ENCODE measurements around the gene CASKIN1. TPM values are rescaled to one million over a fixed set of nuclear protein-coding genes. Genes with fewer than 3 reads are reported as not detected.

CASKIN1 gene
- total RNA-seq, 1 experiment from 2014 or later: 7.9 TPM

GRCh38 chr16:2207872-2208271 lies 11.5 kb upstream of the CASKIN1 start:
- H3K79me2 ChIP-seq (ENCODE audit: insufficient read depth, low read length): no peaks in the 10 kb centered on the region; the same call in 1 of the 2 replicates
- no peaks in the 10 kb centered on the region; the same call in 1 of the 2 replicates for H3K4me1 ChIP-seq (ENCODE audit: insufficient read depth, low read length)
- no peak overlapping the region for H3K23ac ChIP-seq (ENCODE audit: insufficient read length, low read depth, low read length)
- H3K14ac ChIP-seq (ENCODE audit: insufficient read depth, low read length): no peak overlapping the region
- no peak overlapping the region for H2BK12ac ChIP-seq (ENCODE audit: insufficient read length, low read depth, low read length)
- Mint-ChIP-seq H3K27me3 (ENCODE audit: low read depth) (peaks cover 10% of the 10 kb centered on the region), H3K36me3 (ENCODE audit: insufficient read depth in 1 of 3, low read depth in 3 of 3) (peaks cover 11 to 41% (median 39%) of the 10 kb centered on the region in 3 experiments; a peak in 6 of 7 replicates), H3K27ac (peak overlapping the region in 2 of 3 experiments; percentile 11 to 15; a peak in 2 of 7 replicates), H3K4me1 (peaks cover 13 to 15% of the 10 kb centered on the region in 2 experiments), H3K4me3 (peak overlapping the region; percentile 47 to 57), H3K9me3 (peaks cover 0 to 9% of the 10 kb centered on the region in 2 experiments; a peak in 1 of 5 replicates)
- no peaks in the 10 kb centered on the region for H3K9me3 ChIP-seq (ENCODE audit: control insufficient read depth, low read depth, low read length)
- H2BK15ac ChIP-seq (ENCODE audit: low read depth, low read length): no peak overlapping the region
- H4K5ac ChIP-seq (ENCODE audit: insufficient read length, low read depth, low read length): no peak overlapping the region
- H2AFZ ChIP-seq (ENCODE audit: low read length): no peak overlapping the region
- H4K20me1 ChIP-seq (ENCODE audit: control insufficient read depth, insufficient read depth, insufficient read length): no peaks in the 10 kb centered on the region
- no peak overlapping the region for H2BK120ac ChIP-seq (ENCODE audit: low read depth, low read length, poor library complexity, severe bottlenecking)
- no peak overlapping the region for H4K8ac ChIP-seq (replicated peaks; ENCODE audit: insufficient read length, low read depth, low read length)
- no peak overlapping the region for H3K9ac ChIP-seq (ENCODE audit: extremely low read depth, insufficient read length, low read length)
- H3K4me2 ChIP-seq (ENCODE audit: insufficient read depth, insufficient read length, low read length): no peak overlapping the region
- H4K91ac ChIP-seq (ENCODE audit: insufficient read length, low read depth, low read length): no peak overlapping the region
- no peak for TF ChIP-seq CTCF (conservative IDR thresholded peaks at IDR 0.05)
- H3K4ac ChIP-seq (ENCODE audit: low read depth, low read length): no peak overlapping the region
- WGBS (ENCODE audit: extremely low coverage, insufficient read length, low lambda C conversion rate): no CpG with 5 or more reads among the region's 9 CpGs
- H2AK5ac ChIP-seq (ENCODE audit: insufficient read length, low read length): no peak overlapping the region
- H3K79me1 ChIP-seq (ENCODE audit: insufficient read depth, low read depth, low read length, poor library complexity, severe bottlenecking): peaks cover under 1% of the 10 kb centered on the region
- DNase-seq: no peak
- no peak overlapping the region for H3K18ac ChIP-seq (ENCODE audit: insufficient read length, low read depth, low read length)
- H2BK5ac ChIP-seq (ENCODE audit: insufficient read length, low read length): no peak overlapping the region
- H3K23me2 ChIP-seq (ENCODE audit: insufficient read length, low read depth, low read length, poor library complexity, severe bottlenecking): peaks cover 12% of the 10 kb centered on the region
- H3T11ph ChIP-seq (ENCODE audit: low read length): no peak overlapping the region
- H3K27me3 ChIP-seq (ENCODE audit: insufficient read depth, low read length): no peaks in the 10 kb centered on the region
- H2BK20ac ChIP-seq (ENCODE audit: low read depth, low read length, poor library complexity, severe bottlenecking): no peak overlapping the region
- no peak overlapping the region for H3K56ac ChIP-seq (ENCODE audit: insufficient read length, low read depth, low read length)
- no peak overlapping the region for H3K27ac ChIP-seq (ENCODE audit: insufficient read length, low read depth, low read length)

Measured in H9 (cell line).